Measurements from ENCODE around the gene METTL22. TPM values are rescaled to one million over a fixed set of nuclear protein-coding genes. Genes with fewer than 3 reads are reported as not detected.

Gene METTL22
- total RNA-seq, 1 donor from 2014 or later = 39.0 TPM

Other genes with a start within 250 kb of the METTL22 start
- gene TMEM114, start 31.2 kb upstream of the METTL22 start, total RNA-seq = not detected in 2 replicates
- gene ABAT, start 52.9 kb downstream of the METTL22 start, total RNA-seq = 22.5 and 24.2 TPM in 2 replicates
- 15.6 and 15.9 TPM in 2 replicates for gene TMEM186, start 175.9 kb downstream of the METTL22 start, total RNA-seq
- 62.5 and 67.6 TPM in 2 replicates for gene PMM2, start 176.1 kb downstream of the METTL22 start, total RNA-seq
- 84.4 and 90.8 TPM in 2 replicates for gene CARHSP1, start 247.3 kb downstream of the METTL22 start, total RNA-seq